ENCODE data around the gene PRKN. TPM values are rescaled to one million over a fixed set of nuclear protein-coding genes. Genes with fewer than 3 reads are reported as not detected.

PRKN gene
- total RNA-seq, 1 donor from 2014 or later = 1.2 TPM

DNA sequence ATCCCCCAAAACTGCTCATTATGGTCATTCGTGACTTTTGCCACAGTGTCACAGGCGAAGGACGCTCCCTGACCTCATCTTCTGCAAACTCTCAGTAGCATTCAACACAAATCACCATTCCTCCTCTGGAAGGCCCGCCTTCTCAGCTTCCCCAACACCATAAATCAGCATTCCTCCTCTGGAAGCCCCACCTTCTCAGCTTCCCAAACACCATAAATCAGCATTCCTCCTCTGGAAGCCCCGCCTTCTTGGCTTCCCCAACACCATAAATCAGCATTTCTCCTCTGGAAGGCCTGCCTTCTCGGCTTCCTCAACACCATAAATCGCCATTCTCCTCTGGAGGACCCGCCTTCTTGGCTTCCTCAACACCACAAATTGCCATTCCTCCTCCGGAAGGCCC lies 1165.7 kb downstream of the PRKN start:
- Histone ChIP-seq H3K4me3 (ENCODE audit: low read depth, low read length) (no peak overlapping the region), H3K27me3 (ENCODE audit: control insufficient read depth, insufficient read depth, low read length) (no peaks in the 10 kb centered on the region), H3K36me3 (ENCODE audit: control insufficient read depth, insufficient read depth, low read length) (no peaks in the 10 kb centered on the region)
- no peak for DNase-seq (ENCODE audit: low read depth)
- TF ChIP-seq, protein P1, sequence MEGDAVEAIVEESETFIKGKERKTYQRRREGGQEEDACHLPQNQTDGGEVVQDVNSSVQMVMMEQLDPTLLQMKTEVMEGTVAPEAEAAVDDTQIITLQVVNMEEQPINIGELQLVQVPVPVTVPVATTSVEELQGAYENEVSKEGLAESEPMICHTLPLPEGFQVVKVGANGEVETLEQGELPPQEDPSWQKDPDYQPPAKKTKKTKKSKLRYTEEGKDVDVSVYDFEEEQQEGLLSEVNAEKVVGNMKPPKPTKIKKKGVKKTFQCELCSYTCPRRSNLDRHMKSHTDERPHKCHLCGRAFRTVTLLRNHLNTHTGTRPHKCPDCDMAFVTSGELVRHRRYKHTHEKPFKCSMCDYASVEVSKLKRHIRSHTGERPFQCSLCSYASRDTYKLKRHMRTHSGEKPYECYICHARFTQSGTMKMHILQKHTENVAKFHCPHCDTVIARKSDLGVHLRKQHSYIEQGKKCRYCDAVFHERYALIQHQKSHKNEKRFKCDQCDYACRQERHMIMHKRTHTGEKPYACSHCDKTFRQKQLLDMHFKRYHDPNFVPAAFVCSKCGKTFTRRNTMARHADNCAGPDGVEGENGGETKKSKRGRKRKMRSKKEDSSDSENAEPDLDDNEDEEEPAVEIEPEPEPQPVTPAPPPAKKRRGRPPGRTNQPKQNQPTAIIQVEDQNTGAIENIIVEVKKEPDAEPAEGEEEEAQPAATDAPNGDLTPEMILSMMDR (IDR thresholded peaks at IDR 0.05; ENCODE audit: insufficient read depth, low read length, poor library complexity, severe bottlenecking) = no peak

DNA sequence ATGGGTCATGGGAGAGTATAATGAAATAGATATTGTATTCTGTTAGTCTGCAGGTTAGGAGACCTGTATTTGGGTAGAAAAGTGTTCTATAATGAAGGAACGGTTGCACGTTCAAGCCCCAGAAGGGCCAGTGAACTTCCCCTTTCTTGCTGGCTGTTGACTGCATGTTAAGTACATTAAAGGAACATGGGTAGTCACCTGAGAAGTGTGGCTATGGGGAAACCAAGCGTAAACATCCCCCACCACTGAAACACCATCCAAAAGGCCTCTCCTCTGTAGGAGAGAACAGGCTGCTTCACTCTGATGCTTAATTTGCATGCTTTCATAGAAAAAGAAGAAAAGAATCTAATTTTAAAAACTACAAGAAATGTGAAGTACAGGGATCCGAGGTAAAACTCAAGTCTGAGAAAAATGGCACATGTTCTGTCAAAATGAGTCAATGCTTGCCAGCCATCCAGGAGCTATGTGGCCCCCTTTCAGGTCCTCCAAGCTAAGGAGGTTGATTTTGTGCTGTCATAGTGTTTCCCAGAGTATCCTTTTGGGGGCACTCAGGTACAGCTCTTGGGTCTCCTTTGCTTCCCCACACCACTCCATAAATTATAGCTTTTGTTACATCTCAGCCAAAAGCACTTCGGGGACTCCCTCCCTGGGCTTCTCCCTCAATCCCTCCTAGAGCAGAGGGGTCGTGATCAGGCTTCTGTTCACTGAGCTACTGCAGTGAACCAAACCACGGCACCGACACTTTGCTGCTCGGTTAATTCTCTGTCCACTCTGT lies 1170.0 kb downstream of the PRKN start:
- no peak for DNase-seq (ENCODE audit: low read depth)
- Histone ChIP-seq H3K27me3 (ENCODE audit: control insufficient read depth, insufficient read depth, low read length) (no peaks in the 10 kb centered on the region), H3K36me3 (ENCODE audit: control insufficient read depth, insufficient read depth, low read length) (no peaks in the 10 kb centered on the region), H3K4me3 (ENCODE audit: low read depth, low read length) (no peak overlapping the region)
- TF ChIP-seq, protein P1 (IDR thresholded peaks at IDR 0.05; ENCODE audit: insufficient read depth, low read length, poor library complexity, severe bottlenecking) = no peak

DNA sequence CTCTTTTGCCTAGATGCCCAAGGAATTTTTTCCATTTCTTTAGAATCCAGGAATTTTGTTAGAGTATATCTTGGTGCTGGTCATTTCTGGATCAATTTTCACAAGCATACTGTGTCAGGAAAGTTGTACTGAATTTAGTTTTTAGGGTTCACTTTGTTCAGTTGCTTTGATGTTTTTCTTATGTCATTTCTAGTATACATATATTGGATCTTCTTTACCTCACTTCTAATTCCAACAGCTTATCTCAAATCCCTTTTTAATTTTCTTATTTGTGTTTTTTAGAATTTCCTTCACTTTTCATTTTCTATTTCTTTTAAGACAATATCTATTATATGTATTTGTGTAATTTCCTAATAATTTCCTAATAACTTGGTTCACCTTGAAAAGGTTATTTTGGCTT lies 1172.7 kb downstream of the PRKN start:
- TF ChIP-seq, protein P1 (IDR thresholded peaks at IDR 0.05; ENCODE audit: insufficient read depth, low read length, poor library complexity, severe bottlenecking) = no peak
- Histone ChIP-seq H3K36me3 (ENCODE audit: control insufficient read depth, insufficient read depth, low read length) (no peaks in the 10 kb centered on the region), H3K27me3 (ENCODE audit: control insufficient read depth, insufficient read depth, low read length) (no peaks in the 10 kb centered on the region), H3K4me3 (ENCODE audit: low read depth, low read length) (no peak overlapping the region)
- no peak for DNase-seq (ENCODE audit: low read depth)

DNA sequence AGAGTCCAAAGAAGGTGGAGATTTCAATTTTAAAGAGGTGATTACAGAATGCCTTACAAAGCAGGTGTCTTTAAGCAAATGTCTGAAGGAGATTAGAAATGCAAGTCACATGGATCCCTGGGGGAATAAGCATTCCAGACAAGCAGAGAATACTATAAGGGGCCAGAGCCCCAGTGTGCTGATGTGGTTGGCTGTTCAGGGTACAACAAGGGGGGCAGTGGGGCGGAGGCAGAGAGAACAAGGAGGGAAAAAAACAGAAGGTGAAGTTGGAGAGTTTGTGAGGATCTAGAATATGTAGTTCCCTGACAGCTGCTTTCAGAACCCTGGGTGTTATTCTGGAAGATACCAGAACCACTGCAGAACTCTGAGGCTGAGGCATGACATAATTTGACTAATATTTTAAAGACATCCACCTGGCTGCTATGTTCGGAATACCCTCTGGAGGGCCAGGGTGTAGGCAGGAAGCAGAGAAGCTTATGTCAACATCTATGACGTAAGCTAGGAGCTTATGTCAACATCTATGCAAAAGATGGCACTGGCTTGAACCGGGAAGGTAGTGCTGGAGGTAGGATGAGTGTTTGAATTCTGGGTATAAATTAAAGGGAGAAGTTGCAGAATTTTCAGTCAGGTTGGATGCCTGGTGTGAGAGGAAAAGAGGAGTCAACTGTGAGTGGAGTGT lies 1177.5 kb downstream of the PRKN start:
- no peak for DNase-seq (ENCODE audit: low read depth)
- no peaks in the 10 kb centered on the region for H3K36me3 ChIP-seq (ENCODE audit: control insufficient read depth, insufficient read depth, low read length)
- no peak overlapping the region for H3K4me3 ChIP-seq (ENCODE audit: low read depth, low read length)
- no peaks in the 10 kb centered on the region for H3K27me3 ChIP-seq (ENCODE audit: control insufficient read depth, insufficient read depth, low read length)
- TF ChIP-seq, protein P1 (IDR thresholded peaks at IDR 0.05; ENCODE audit: insufficient read depth, low read length, poor library complexity, severe bottlenecking) = peak; percentile 18

DNA sequence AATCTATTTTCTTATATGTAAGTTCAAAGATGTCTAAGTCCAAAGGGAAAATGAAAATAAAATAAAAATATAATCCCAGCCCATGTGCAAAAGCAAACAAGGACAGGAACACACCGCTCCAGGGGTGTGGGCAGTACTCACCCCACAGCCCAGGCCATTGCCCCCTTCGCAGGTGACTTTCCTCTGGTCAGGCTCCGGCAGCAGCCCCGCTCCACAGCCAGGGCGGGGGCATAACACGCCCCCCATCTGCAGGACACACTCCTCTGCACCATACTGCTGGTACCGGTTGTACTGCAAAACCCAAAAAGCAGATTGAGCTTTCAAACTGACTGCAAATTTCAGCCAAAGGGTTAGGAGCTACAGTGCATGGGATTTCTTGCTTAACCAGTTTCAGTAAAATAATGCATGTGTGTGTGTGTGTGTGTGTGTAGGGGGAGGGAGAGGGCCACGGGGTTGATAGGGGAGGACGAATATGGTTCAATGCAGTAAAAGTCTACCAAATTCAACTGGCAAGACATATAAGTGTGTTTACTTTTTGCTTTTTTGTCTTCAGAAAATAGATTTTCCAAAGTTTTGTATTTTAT lies 1178.8 kb downstream of the PRKN start:
- TF ChIP-seq, protein P1 (IDR thresholded peaks at IDR 0.05; ENCODE audit: insufficient read depth, low read length, poor library complexity, severe bottlenecking) = no peak
- H3K4me3 ChIP-seq (ENCODE audit: low read depth, low read length) = no peak overlapping the region
- no peaks in the 10 kb centered on the region for H3K27me3 ChIP-seq (ENCODE audit: control insufficient read depth, insufficient read depth, low read length)
- no peak for DNase-seq (ENCODE audit: low read depth)
- no peaks in the 10 kb centered on the region for H3K36me3 ChIP-seq (ENCODE audit: control insufficient read depth, insufficient read depth, low read length)

All from kidney epithelial cell (primary cell).